H9 (cell line): ENCODE data around the gene CEACAM4. TPM values are rescaled to one million over a fixed set of nuclear protein-coding genes. Genes with fewer than 3 reads are reported as not detected.

Experiments
- DNase-seq: peaks from one replicate; pipeline ENCODE4 v3.0.0-alpha.2; 2017
- H2AFZ ChIP-seq: one replicate; pipeline ENCODE4 v1.6.1; 2013; ENCODE audit warnings: mild to moderate bottlenecking, low read length, control low read depth, moderate library complexity
- H2AK5ac ChIP-seq: 2 replicates; pipeline ENCODE4 v1.6.1; 2013; ENCODE audit warnings: low read length, control low read depth, mixed read lengths; ENCODE audit not compliant: insufficient read length
- H2BK120ac ChIP-seq: one replicate; pipeline ENCODE4 v1.6.1; 2013; ENCODE audit warnings: low read depth, mild to moderate bottlenecking, low read length, control low read depth, inconsistent platforms; ENCODE audit not compliant: poor library complexity, severe bottlenecking
- H2BK12ac ChIP-seq: 2 replicates; pipeline ENCODE4 v1.6.1; 2013; ENCODE audit warnings: low read length, control low read depth, mixed read lengths, low read depth; ENCODE audit not compliant: insufficient read length
- H2BK15ac ChIP-seq: 2 replicates; pipeline ENCODE4 v1.6.1; 2013; ENCODE audit warnings: low read depth, low read length, control low read depth
- H2BK20ac ChIP-seq: one replicate; pipeline ENCODE4 v1.6.1; 2013; ENCODE audit warnings: low read depth, mild to moderate bottlenecking, low read length, control low read depth, inconsistent platforms; ENCODE audit not compliant: poor library complexity, severe bottlenecking
- H2BK5ac ChIP-seq: 2 replicates; pipeline ENCODE4 v1.6.1; 2013; ENCODE audit warnings: low read length, control low read depth, mixed read lengths; ENCODE audit not compliant: insufficient read length
- H3K14ac ChIP-seq: 2 replicates; pipeline ENCODE4 v1.6.1; 2013; ENCODE audit warnings: low read length, control low read depth; ENCODE audit not compliant: insufficient read depth
- H3K18ac ChIP-seq: 2 replicates; pipeline ENCODE4 v1.6.1; 2013; ENCODE audit warnings: low read depth, mild to moderate bottlenecking, mixed read lengths, low read length, control low read depth; ENCODE audit not compliant: insufficient read length
- H3K23ac ChIP-seq: 2 replicates; pipeline ENCODE4 v1.6.1; 2013; ENCODE audit warnings: low read length, control low read depth, mixed read lengths, low read depth; ENCODE audit not compliant: insufficient read length
- H3K23me2 ChIP-seq: 2 replicates; pipeline ENCODE4 v1.6.1; 2013; ENCODE audit warnings: low read depth, mild to moderate bottlenecking, mixed read lengths, low read length, control low read depth; ENCODE audit not compliant: insufficient read length, poor library complexity, severe bottlenecking
- H3K27ac ChIP-seq: 2 replicates; pipeline ENCODE4 v1.5.1; 2013; ENCODE audit warnings: low read length, control low read depth, mixed read lengths, low read depth; ENCODE audit not compliant: insufficient read length
- H3K27me3 ChIP-seq: 2 replicates; pipeline ENCODE4 v1.6.1; 2013; ENCODE audit warnings: low read length, control low read depth, inconsistent platforms; ENCODE audit not compliant: insufficient read depth
- H3K4ac ChIP-seq: 2 replicates; pipeline ENCODE4 v1.6.1; 2013; ENCODE audit warnings: low read depth, mild to moderate bottlenecking, control low read depth, inconsistent platforms, low read length, moderate library complexity
- H3K4me1 ChIP-seq: 2 replicates; pipeline ENCODE4 v1.6.1; 2013; ENCODE audit warnings: low read length, control low read depth, inconsistent platforms; ENCODE audit not compliant: insufficient read depth
- H3K4me2 ChIP-seq: 2 replicates; pipeline ENCODE4 v1.6.1; 2013; ENCODE audit warnings: low read length, control low read depth, mixed read lengths; ENCODE audit not compliant: insufficient read length, insufficient read depth
- H3K56ac ChIP-seq: 2 replicates; pipeline ENCODE4 v1.6.1; 2013; ENCODE audit warnings: low read depth, mild to moderate bottlenecking, mixed read lengths, low read length, control low read depth; ENCODE audit not compliant: insufficient read length
- H3K79me1 ChIP-seq: 2 replicates; pipeline ENCODE4 v1.6.1; 2013; ENCODE audit warnings: low read depth, mild to moderate bottlenecking, moderate library complexity, low read length, control low read depth, inconsistent platforms; ENCODE audit not compliant: insufficient read depth, poor library complexity, severe bottlenecking
- H3K79me2 ChIP-seq: 2 replicates; pipeline ENCODE4 v1.6.1; 2013; ENCODE audit warnings: low read length, control low read depth, inconsistent platforms; ENCODE audit not compliant: insufficient read depth
- H3K9ac ChIP-seq: 2 replicates; pipeline ENCODE4 v1.6.1; 2013; ENCODE audit warnings: low read length, control low read depth, mixed read lengths; ENCODE audit not compliant: insufficient read length; ENCODE audit errors: extremely low read depth
- H3K9me3 ChIP-seq: one replicate; pipeline ENCODE4 v1.6.1; 2013; ENCODE audit warnings: low read depth, low read length, inconsistent platforms; ENCODE audit not compliant: control insufficient read depth
- H3T11ph ChIP-seq: one replicate; pipeline ENCODE4 v1.6.1; 2013; ENCODE audit warnings: mild to moderate bottlenecking, low read length, control low read depth, inconsistent platforms
- H4K20me1 ChIP-seq: one replicate; pipeline ENCODE4 v1.6.1; 2013; ENCODE audit not compliant: control insufficient read depth, insufficient read length, insufficient read depth
- H4K5ac ChIP-seq: 2 replicates; pipeline ENCODE4 v1.6.1; 2013; ENCODE audit warnings: low read depth, mild to moderate bottlenecking, mixed read lengths, low read length, control low read depth; ENCODE audit not compliant: insufficient read length
- H4K8ac ChIP-seq: replicated peaks from 2 replicates; pipeline ENCODE4 v1.6.1; 2013; ENCODE audit warnings: low read length, control low read depth, mixed read lengths, low read depth; ENCODE audit not compliant: insufficient read length
- H4K91ac ChIP-seq: 2 replicates; pipeline ENCODE4 v1.6.1; 2013; ENCODE audit warnings: low read depth, mild to moderate bottlenecking, moderate library complexity, mixed read lengths, low read length, control low read depth; ENCODE audit not compliant: insufficient read length
- H3K27ac Mint-ChIP-seq, 3 experiments: 2 replicates in 2 of 3; 3 replicates in 1 of 3; pipeline ENCODE4 v1.8.0; 2020 to 2021; ENCODE audit warnings: mixed read lengths in 3 of 3, mild to moderate bottlenecking in 1 of 3, moderate library complexity in 1 of 3
- H3K27me3 Mint-ChIP-seq: 2 replicates; pipeline ENCODE4 v1.8.0; 2021; ENCODE audit warnings: low read depth, mild to moderate bottlenecking, moderate library complexity, mixed read lengths
- H3K36me3 Mint-ChIP-seq, 3 experiments: 2 replicates in 2 of 3; 3 replicates in 1 of 3; pipeline ENCODE4 v1.8.0; 2020 to 2021; ENCODE audit warnings: low read depth in 3 of 3, mixed read lengths in 3 of 3; ENCODE audit not compliant: insufficient read depth in 1 of 3
- H3K4me1 Mint-ChIP-seq, 2 experiments: 2 replicates each; pipeline ENCODE4 v1.8.0; 2020; ENCODE audit warnings: mixed read lengths in 2 of 2
- H3K4me3 Mint-ChIP-seq, 2 experiments: 2 replicates in 1 of 2; 3 replicates in 1 of 2; pipeline ENCODE4 v1.8.0; 2020 to 2021; ENCODE audit warnings: mild to moderate bottlenecking in 2 of 2, mixed read lengths in 2 of 2, moderate library complexity in 1 of 2
- H3K9me3 Mint-ChIP-seq, 2 experiments: 2 replicates in 1 of 2; 3 replicates in 1 of 2; pipeline ENCODE4 v1.8.0; 2020; ENCODE audit warnings: mild to moderate bottlenecking in 2 of 2, mixed read lengths in 2 of 2, moderate library complexity in 1 of 2
- WGBS: extraction: QIAGEN DNeasy Blood & Tissue Kit; methylation state at CpG from one replicate; pipeline ENCODE4 v1.1.7; 2013; ENCODE audit warnings: missing lambda C conversion rate, low lambda C conversion rate, mixed read lengths; ENCODE audit not compliant: insufficient read length; ENCODE audit errors: extremely low coverage; 5-methylcytosine and 5-hydroxymethylcytosine counted together
- total RNA-seq: library from RNA; stranded (reverse); gene quantifications from 2 replicates; pipeline ENCODE4 v1.2.1, GENCODE V29; 2021
- TF ChIP-seq, protein P1 (sequence below): fragments of 200-600 bp; sonication (generic); conservative IDR thresholded peaks from 3 replicates; pipeline ENCODE4 v1.8.0; 2021; ENCODE audit warnings: antibody characterized with exemption, mild to moderate bottlenecking

CEACAM4 gene
- total RNA-seq, 1 experiment from 2014 or later: not detected

DNA sequence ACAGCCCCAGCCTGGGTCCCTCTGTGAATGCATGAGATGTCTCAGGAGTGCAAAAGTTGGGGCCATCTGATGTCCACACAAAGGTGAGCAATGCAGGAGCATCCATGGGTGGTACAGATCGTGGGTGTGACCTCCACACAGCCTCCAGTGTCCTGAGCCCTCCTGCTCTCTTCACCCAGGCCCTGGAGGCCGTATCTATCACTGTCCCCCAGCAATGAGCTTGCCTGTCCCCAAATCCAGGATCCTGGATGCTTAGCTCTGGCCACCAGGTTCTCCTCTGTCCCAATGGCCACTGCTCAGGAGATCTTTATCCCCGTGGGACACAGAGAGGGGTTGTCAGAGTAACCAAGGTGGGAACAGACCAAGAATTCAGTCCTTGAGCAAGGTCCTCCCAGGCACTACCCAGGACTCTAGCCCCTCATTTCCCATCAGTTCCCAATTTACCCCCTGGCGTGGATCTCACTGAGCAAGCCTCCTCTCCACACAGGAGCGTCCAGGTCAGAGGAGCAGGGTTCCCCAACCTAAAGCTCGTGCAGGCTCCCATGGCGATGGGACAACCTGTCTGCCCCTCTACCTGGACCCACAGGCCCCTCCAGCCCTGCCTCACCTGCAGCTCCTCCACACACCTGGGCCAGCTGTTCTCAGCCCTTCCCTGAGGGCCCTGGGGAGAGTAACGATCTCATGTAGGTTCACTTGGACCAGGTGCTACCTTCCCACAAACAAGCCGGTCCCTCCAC, 39.6 kb downstream of the CEACAM4 start:
- Histone ChIP-seq H3T11ph (no peak overlapping the region), H3K79me2 (no peaks in the 10 kb centered on the region), H2BK120ac (no peak overlapping the region), H2AFZ (no peak overlapping the region), H2BK12ac (no peak overlapping the region), H4K5ac (no peak overlapping the region), H2BK20ac (no peak overlapping the region), H3K18ac (no peak overlapping the region), H4K91ac (no peak overlapping the region), H4K20me1 (no peaks in the 10 kb centered on the region), H2BK5ac (no peak overlapping the region), H3K27ac (no peak overlapping the region), H3K14ac (no peak overlapping the region), H3K79me1 (no peaks in the 10 kb centered on the region), H3K56ac (no peak overlapping the region), H3K27me3 (no peaks in the 10 kb centered on the region), H3K9ac (no peak overlapping the region), H3K23ac (no peak overlapping the region), H3K4me2 (no peak overlapping the region), H3K4me1 (no peaks in the 10 kb centered on the region), H3K23me2 (no peaks in the 10 kb centered on the region), H4K8ac (no peak overlapping the region), H2BK15ac (no peak overlapping the region), H3K9me3 (peaks cover 53% of the 10 kb centered on the region), H2AK5ac (no peak overlapping the region), H3K4ac (no peak overlapping the region)
- peaks cover 8% of the 10 kb centered on the region for H3K27me3 Mint-ChIP-seq
- H3K4me3 Mint-ChIP-seq: no peak overlapping the region
- H3K27ac Mint-ChIP-seq: no peak overlapping the region
- TF ChIP-seq, protein P1, sequence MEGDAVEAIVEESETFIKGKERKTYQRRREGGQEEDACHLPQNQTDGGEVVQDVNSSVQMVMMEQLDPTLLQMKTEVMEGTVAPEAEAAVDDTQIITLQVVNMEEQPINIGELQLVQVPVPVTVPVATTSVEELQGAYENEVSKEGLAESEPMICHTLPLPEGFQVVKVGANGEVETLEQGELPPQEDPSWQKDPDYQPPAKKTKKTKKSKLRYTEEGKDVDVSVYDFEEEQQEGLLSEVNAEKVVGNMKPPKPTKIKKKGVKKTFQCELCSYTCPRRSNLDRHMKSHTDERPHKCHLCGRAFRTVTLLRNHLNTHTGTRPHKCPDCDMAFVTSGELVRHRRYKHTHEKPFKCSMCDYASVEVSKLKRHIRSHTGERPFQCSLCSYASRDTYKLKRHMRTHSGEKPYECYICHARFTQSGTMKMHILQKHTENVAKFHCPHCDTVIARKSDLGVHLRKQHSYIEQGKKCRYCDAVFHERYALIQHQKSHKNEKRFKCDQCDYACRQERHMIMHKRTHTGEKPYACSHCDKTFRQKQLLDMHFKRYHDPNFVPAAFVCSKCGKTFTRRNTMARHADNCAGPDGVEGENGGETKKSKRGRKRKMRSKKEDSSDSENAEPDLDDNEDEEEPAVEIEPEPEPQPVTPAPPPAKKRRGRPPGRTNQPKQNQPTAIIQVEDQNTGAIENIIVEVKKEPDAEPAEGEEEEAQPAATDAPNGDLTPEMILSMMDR: no peak
- peaks cover 96 to 97% of the 10 kb centered on the region in 2 experiments for H3K9me3 Mint-ChIP-seq
- H3K4me1 Mint-ChIP-seq: no peaks in the 10 kb centered on the region
- DNase-seq: no peak
- no CpG with 5 or more reads among the region's 9 CpGs for WGBS
- peaks cover 7 to 44% (median 13%) of the 10 kb centered on the region in 3 experiments; a peak in 6 of 7 replicates for H3K36me3 Mint-ChIP-seq
